GM12878 (cell line): ENCODE results near the gene SNX15.

Experiments used
- ESRRA ChIP-seq: IDR thresholded peaks from 2 replicates; pipeline ENCODE4 v1.6.1; 2012; ENCODE audit warnings: mild to moderate bottlenecking, low read length, improper control_type of control experiment
- EZH2 ChIP-seq: IDR thresholded peaks from 2 replicates; pipeline ENCODE4 v1.6.1; 2012; ENCODE audit warnings: low read depth, mild to moderate bottlenecking, control low read depth, inconsistent platforms, low read length, borderline replicate concordance; ENCODE audit not compliant: control insufficient read depth
- HSF1 ChIP-seq: fragments of 150-350 bp; IDR thresholded peaks from 2 replicates; pipeline ENCODE4 v1.6.1; 2014; ENCODE audit warnings: mild to moderate bottlenecking, low read depth, low read length
- NFIC ChIP-seq: IDR thresholded peaks from 2 replicates; pipeline ENCODE4 v1.6.1; 2012; ENCODE audit warnings: low read depth, mild to moderate bottlenecking, inconsistent platforms, low read length, moderate library complexity
- RBBP5 ChIP-seq: fragments of 200-600 bp; sonication (generic); conservative IDR thresholded peaks from 2 replicates; pipeline ENCODE4 v1.6.1; 2016
- SRF ChIP-seq, 2 experiments: IDR thresholded peaks; 2 replicates each; pipeline ENCODE4 v1.6.1; 2011; ENCODE audit warnings: low read depth in 2 of 2, low read length in 2 of 2, mild to moderate bottlenecking in 1 of 2, moderate library complexity in 1 of 2
- SUPT20H ChIP-seq: IDR thresholded peaks from 2 replicates; pipeline ENCODE4 v1.6.1; 2011; ENCODE audit warnings: low read depth, mild to moderate bottlenecking, low read length, moderate library complexity, borderline replicate concordance; ENCODE audit not compliant: control insufficient read depth

DNA sequence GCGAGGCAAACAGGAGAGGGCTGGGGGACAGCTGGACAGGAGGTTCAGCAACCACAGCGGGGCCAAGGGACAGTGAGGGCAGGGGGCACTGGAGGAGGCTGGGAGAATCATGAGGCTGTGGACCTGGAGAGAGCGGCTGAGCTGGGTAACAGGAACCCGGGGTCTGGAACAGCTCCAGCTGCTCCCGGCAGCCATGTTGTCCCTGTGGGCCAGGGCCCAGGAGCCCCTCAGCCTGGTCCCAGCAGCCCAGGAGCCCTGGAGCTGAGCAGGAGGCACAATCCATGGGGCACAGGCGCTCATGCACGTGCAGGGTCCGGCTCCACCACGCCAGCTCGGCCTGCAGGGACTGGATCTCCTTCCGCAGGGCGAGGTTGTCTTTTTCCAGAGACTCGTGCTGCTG, 37.8 kb upstream of the SNX15 start:
- TF ChIP-seq NFIC (no peak), ESRRA (no peak), EZH2 (no peak), HSF1 (no peak), RBBP5 (no peak), SRF (IDR thresholded peaks at IDR 0.05; ENCODE audit: low read depth in 2 of 2, low read length in 2 of 2) (no peak), SUPT20H (no peak)
